Measurements from ENCODE around the gene UCN.
"Not testable (repeated sequence)": the region's sequence is repeated elsewhere in the genome, so short reads cannot be mapped to it uniquely, and the experiment has no call there.

The UCN gene

GRCh38 chr2:27305516-27305915 lies 2.7 kb downstream of the UCN start:
- TF ChIP-seq POLR2A (IDR thresholded peaks at IDR 0.05; ENCODE audit: extremely low read depth, insufficient read length) (no peak), CTCF (IDR thresholded peaks at IDR 0.05; ENCODE audit: low read depth, low read length) (no peak), MYC (IDR thresholded peaks at IDR 0.05; ENCODE audit: low read depth, low read length) (no peak), MAX (IDR thresholded peaks at IDR 0.05; ENCODE audit: low read depth, low read length) (no peak)
- DNase-seq (ENCODE audit: low read depth): no peak
- H3K4me3 ChIP-seq (ENCODE audit: low read depth, low read length): no peak overlapping the region

GRCh38 chr2:27304488-27305240 lies 3.6 kb downstream of the UCN start:
- H3K4me3 ChIP-seq (ENCODE audit: low read depth, low read length): no peak overlapping the region
- no peak for TF ChIP-seq POLR2A (IDR thresholded peaks at IDR 0.05; ENCODE audit: extremely low read depth, insufficient read length)
- no peak for TF ChIP-seq MAX (IDR thresholded peaks at IDR 0.05; ENCODE audit: low read depth, low read length)
- no peak for TF ChIP-seq CTCF (IDR thresholded peaks at IDR 0.05; ENCODE audit: low read depth, low read length)
- no peak for TF ChIP-seq MYC (IDR thresholded peaks at IDR 0.05; ENCODE audit: low read depth, low read length)
- no peak for DNase-seq (ENCODE audit: low read depth)

GRCh38 chr2:27303093-27304025 lies 4.9 kb downstream of the UCN start:
- TF ChIP-seq POLR2A (IDR thresholded peaks at IDR 0.05; ENCODE audit: extremely low read depth, insufficient read length): no peak
- TF ChIP-seq CTCF (IDR thresholded peaks at IDR 0.05; ENCODE audit: low read depth, low read length): peak; percentile 91
- DNase-seq (ENCODE audit: low read depth): peak; percentile 79
- no peak overlapping the region for H3K4me3 ChIP-seq (ENCODE audit: low read depth, low read length)

- not testable (repeated sequence) for DNase-seq (ENCODE audit: low read depth); H3K4me3 ChIP-seq (ENCODE audit: low read depth, low read length)
These were observed 7.6 kb downstream of the UCN start for GRCh38 chr2:27300606-27301005.

GRCh38 chr2:27298391-27299080 lies 9.7 kb downstream of the UCN start:
- H3K4me3 ChIP-seq (ENCODE audit: low read depth, low read length): no peak overlapping the region
- TF ChIP-seq POLR2A (IDR thresholded peaks at IDR 0.05; ENCODE audit: extremely low read depth, insufficient read length) (no peak), MYC (IDR thresholded peaks at IDR 0.05; ENCODE audit: low read depth, low read length) (no peak), CTCF (IDR thresholded peaks at IDR 0.05; ENCODE audit: low read depth, low read length) (no peak), MAX (IDR thresholded peaks at IDR 0.05; ENCODE audit: low read depth, low read length) (no peak)
- no peak for DNase-seq (ENCODE audit: low read depth)

- no peak overlapping the region for H3K4me3 ChIP-seq (ENCODE audit: low read depth, low read length)
- TF ChIP-seq MAX (IDR thresholded peaks at IDR 0.05; ENCODE audit: low read depth, low read length) (no peak), CTCF (IDR thresholded peaks at IDR 0.05; ENCODE audit: low read depth, low read length) (no peak), POLR2A (IDR thresholded peaks at IDR 0.05; ENCODE audit: extremely low read depth, insufficient read length) (no peak), MYC (IDR thresholded peaks at IDR 0.05; ENCODE audit: low read depth, low read length) (no peak)
- no peak for DNase-seq (ENCODE audit: low read depth)
These were observed 11.1 kb downstream of the UCN start for GRCh38 chr2:27297195-27297594.

All from NB4 (cell line).